Ramos (cell line): ENCODE data around the gene EPB41L1.

Experiments used
- in situ Hi-C: fragments of 300-500 bp; cut with MboI; formaldehyde crosslinking; loops from one replicate; pipeline ENCODE4 v1.14.3; 2022; ENCODE audit warnings: low sequenced_read_pairs; ENCODE audit not compliant: unreplicated experiment

The EPB41L1 gene

GRCh38 chr20:36271639-36272546, 117.4 kb downstream of the EPB41L1 start:
- in situ Hi-C loops, result no loop called here

GRCh38 chr20:36272547-36273220, 118.1 kb downstream of the EPB41L1 start:
- in situ Hi-C loops, result no loop called here

GRCh38 chr20:36273414-36274180, 119.1 kb downstream of the EPB41L1 start:
- in situ Hi-C loops, result no loop called here

- in situ Hi-C loops, result no loop called here
Observed at GRCh38 chr20:36274181-36274841, 119.8 kb downstream of the EPB41L1 start.

GRCh38 chr20:36275011-36275410, 120.5 kb downstream of the EPB41L1 start:
- in situ Hi-C loops, result no loop called here

- in situ Hi-C loops, result no loop called here
Observed at GRCh38 chr20:36275441-36276189, 121.1 kb downstream of the EPB41L1 start.

GRCh38 chr20:36277546-36277945, 123.0 kb downstream of the EPB41L1 start:
- in situ Hi-C loops, result no loop called here

- in situ Hi-C loops, result no loop called here
Observed at GRCh38 chr20:36279362-36279761, 124.8 kb downstream of the EPB41L1 start.

GRCh38 chr20:36279776-36280175, 125.2 kb downstream of the EPB41L1 start:
- in situ Hi-C loops, result no loop called here

GRCh38 chr20:36281785-36282380, 127.3 kb downstream of the EPB41L1 start:
- in situ Hi-C loops, result no loop called here
